Lower leg skin (tissue), 4 donors: ENCODE data around the gene NFKBIB. TPM values are rescaled to one million over a fixed set of nuclear protein-coding genes. Genes with fewer than 3 reads are reported as not detected.

Experiments
- DNase-seq, 2 donors: peaks; one replicate each; pipeline ENCODE4 v3.0.0-alpha.2; 2019; ENCODE audit warnings: low spot score in 2 of 2
- H3K4me3 ChIP-seq: fragments of 200-600 bp; sonication (generic); 2 replicates; pipeline ENCODE4 v1.5.1; 2017; ENCODE audit warnings: mild to moderate bottlenecking, low read depth; ENCODE audit not compliant: poor library complexity, severe bottlenecking
- POLR2A ChIP-seq, 2 donors: fragments of 450-650 bp; IDR thresholded peaks; one replicate each; pipeline ENCODE4 v1.6.1; 2016 to 2017; ENCODE audit warnings: antibody characterized with exemption in 2 of 2, mild to moderate bottlenecking in 1 of 2, moderate library complexity in 1 of 2
- WGBS, 2 donors: methylation state at CpG; one replicate each; pipeline ENCODE4 v1.1.5; 2018; 5-methylcytosine and 5-hydroxymethylcytosine counted together
- intact Hi-C: fragments of 100-400 bp; cut with DNase I; formaldehyde crosslinking; loops from one replicate; pipeline ENCODE4 v1.15.0; 2023; ENCODE audit warnings: low total_unique reads
- total RNA-seq, 4 donors: library from RNA; depleted of rRNA; stranded (reverse); fragments of >200 nt; gene quantifications; one replicate each; pipeline ENCODE4 v1.1.0, GENCODE V29; 2016
- TF ChIP-seq, protein P1 (sequence below), 3 donors: fragments of 450-650 bp; IDR thresholded peaks; one replicate each; pipeline ENCODE4 v1.5.1; 2016; ENCODE audit warnings: antibody characterized with exemption in 3 of 3, mild to moderate bottlenecking in 3 of 3, moderate library complexity in 2 of 3

NFKBIB gene
- total RNA-seq, 4 donors from 2014 or later = 26.9 to 51.2 (median 31.5) TPM

DNA sequence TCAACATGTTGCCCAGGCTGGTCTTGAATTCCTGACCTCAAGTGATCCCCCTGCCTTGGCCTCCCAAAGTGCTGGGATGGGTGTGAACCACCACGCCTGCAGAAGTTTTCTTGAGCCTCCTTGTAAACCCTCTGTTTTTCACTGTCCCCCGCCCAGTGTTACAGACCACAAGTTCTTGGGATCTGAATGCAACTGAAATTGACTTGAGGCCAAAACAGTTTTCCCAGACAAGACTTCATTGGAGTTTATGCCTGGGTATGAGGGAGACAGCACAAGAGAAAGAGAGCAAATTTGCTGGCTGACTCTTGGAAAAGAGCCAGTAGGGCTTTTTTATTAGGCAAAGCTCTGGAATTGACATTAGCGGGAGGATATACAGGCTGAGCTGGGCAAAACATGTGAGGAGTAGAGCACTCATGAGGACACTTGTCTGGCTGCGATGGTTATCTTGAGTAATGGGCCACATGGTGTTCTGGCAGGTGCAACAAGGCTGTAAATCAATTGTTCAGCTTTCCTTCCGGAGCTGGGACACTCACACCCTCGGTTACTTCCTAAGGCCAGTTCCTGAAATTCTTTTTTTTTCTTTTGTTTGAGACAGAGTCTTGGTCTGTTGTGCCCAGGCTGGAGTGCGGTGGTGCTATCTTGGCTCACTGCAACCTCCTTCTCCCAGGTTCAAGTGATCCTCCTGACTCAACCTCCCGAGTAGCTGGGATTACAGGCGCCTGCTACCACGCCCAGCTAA, 37.3 kb upstream of the NFKBIB start:
- 19 to 30% methylated on average over 10 of the region's 10 CpGs for WGBS, 2 donors
- DNase-seq = peak in 1 of 2 donors; percentile 83
- no peak for TF ChIP-seq POLR2A (IDR thresholded peaks at IDR 0.05)
- TF ChIP-seq, protein P1, sequence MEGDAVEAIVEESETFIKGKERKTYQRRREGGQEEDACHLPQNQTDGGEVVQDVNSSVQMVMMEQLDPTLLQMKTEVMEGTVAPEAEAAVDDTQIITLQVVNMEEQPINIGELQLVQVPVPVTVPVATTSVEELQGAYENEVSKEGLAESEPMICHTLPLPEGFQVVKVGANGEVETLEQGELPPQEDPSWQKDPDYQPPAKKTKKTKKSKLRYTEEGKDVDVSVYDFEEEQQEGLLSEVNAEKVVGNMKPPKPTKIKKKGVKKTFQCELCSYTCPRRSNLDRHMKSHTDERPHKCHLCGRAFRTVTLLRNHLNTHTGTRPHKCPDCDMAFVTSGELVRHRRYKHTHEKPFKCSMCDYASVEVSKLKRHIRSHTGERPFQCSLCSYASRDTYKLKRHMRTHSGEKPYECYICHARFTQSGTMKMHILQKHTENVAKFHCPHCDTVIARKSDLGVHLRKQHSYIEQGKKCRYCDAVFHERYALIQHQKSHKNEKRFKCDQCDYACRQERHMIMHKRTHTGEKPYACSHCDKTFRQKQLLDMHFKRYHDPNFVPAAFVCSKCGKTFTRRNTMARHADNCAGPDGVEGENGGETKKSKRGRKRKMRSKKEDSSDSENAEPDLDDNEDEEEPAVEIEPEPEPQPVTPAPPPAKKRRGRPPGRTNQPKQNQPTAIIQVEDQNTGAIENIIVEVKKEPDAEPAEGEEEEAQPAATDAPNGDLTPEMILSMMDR (IDR thresholded peaks at IDR 0.05) = no peak
- intact Hi-C loops = no loop called here
- no peak overlapping the region for H3K4me3 ChIP-seq

DNA sequence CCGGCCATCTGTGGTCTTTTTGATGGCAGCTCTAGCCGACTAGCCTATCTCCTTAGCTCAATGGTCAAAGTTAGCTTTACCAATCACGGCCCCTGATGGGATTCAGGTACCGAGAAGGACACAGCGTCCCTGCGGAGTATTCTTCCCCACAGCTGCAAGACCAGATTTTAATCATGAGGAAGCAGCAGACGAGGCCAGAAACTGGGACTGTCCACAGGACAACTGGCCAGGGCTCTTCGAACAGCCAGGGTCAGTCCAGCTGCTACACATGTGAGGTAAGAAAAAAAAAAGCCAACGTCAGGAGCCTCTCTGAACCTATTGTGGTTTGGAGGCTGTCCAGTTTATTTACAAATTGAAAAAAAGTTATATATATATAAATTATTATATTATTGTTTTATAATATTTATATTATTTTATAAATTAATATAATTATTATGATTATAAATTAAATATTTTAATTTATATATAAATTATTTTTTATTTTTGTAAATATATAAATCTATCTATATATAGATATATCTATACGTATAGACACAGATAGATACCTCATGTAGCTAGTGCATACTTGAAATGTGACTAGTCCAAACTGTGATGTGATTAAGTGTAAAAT, 32.5 kb upstream of the NFKBIB start:
- WGBS, 2 donors = 92 to 94% methylated on average over 10 of the region's 10 CpGs
- H3K4me3 ChIP-seq = no peak overlapping the region
- TF ChIP-seq, protein P1 (IDR thresholded peaks at IDR 0.05) = no peak
- TF ChIP-seq POLR2A (IDR thresholded peaks at IDR 0.05) = no peak
- DNase-seq = no peak
- intact Hi-C loops = no loop called here

DNA sequence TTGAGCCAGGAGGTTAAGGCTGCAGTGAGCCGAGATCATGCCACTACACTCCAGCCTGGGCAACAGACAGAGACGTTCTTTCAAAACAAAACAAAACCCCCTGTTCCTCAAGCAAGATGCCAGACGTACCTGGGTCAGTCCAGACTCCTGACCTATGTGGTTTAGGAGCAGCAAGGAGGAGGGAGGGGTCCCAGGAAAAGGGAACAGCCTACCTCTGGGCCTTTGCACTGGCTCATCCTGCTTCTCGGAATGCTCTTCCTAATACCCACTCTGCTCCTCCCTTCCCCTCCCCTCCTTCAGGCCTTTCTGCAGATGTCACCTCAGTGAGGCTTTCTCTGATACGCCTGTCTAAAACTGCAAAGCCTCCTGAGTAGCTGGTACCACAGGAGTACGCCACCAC, 31.2 kb upstream of the NFKBIB start:
- WGBS, 2 donors = 90 to 94% methylated on average over 6 of the region's 6 CpGs
- intact Hi-C loops = no loop called here
- TF ChIP-seq, protein P1 (IDR thresholded peaks at IDR 0.05) = no peak
- no peak for TF ChIP-seq POLR2A (IDR thresholded peaks at IDR 0.05)
- DNase-seq = no peak
- no peak overlapping the region for H3K4me3 ChIP-seq

DNA sequence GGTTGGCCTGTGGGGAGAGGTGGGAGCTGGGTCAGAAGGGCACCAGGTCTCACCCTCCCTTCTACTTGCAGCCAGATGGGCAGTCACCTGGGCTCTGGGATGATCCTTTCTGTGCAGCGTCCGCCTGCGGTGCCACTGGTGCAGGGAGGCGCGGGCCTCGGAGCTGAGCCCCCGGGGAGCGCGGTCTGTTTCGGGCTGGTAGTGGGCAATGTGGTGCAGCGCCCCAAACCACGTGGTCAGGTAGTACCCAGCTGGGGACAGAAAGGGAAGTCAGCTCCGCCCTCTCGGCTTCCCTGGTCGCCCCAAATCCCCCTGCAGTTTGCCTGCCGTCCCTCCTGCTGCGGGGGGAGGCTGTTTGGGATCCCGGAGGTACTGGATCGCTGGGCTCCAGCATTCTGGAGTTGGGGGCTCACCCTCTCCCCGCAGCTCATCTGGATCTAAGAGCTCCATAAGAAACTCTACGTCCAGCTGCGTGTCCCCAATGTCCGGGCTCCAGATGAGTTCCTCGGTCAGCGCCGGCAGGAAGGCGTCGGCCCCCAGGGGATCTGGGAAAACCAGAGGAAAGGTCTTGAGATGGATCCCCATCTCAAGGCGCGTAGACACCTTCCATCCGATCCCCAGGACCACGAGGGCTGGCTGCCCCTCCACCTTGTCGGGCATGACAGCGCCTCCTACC, 30.5 kb upstream of the NFKBIB start:
- TF ChIP-seq, protein P1 (IDR thresholded peaks at IDR 0.05) = no peak
- no peak for TF ChIP-seq POLR2A (IDR thresholded peaks at IDR 0.05)
- peak overlapping the region; percentile 4 for H3K4me3 ChIP-seq
- DNase-seq = no peak
- intact Hi-C loops = no loop called here
- WGBS, 2 donors = 13 to 34% methylated on average over 27 to 31 of the region's 34 CpGs

DNA sequence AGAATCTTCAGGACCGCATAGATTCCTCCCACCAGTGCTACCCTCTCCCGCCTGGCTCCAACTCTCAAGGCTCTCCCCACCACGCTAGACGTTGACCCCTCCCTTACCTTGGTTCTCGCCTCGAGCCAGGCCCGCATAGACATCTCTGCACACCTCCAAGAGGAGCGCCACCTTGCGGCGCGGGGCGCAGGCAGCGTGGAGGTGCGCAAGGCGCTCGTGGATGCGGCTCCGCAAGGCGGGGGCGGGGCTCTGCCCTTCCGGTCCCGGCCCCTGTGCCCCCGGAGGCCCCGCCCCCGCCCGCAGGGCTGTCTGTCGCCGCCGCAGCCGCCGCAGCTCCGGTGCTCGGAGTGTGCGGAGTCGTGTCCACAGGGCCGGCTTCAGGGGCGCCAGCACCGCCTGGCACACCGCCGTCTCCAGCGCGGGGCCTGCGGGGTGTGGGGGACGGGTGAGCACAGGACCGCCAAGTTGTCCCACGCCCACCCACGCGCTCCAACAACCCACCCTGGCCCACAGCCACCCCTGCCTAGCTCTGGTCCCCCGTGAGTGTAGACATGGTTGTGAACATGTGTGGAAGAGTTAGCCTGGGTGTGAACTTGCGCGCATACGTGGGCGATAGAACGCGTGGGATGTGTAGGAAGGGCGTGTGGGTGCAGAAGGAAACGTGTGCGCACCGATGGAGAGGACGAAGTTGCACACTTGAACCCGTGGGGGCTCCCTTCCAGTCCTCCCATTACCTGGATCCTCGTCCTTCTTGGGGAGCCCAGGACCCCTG, 29.7 kb upstream of the NFKBIB start:
- intact Hi-C loops = no loop called here
- WGBS, 2 donors = 25 to 30% methylated on average over 33 to 34 of the region's 62 CpGs
- TF ChIP-seq, protein P1 (IDR thresholded peaks at IDR 0.05) = peak in 1 of 3 donors; percentile 41
- TF ChIP-seq POLR2A (IDR thresholded peaks at IDR 0.05) = no peak
- peak overlapping the region; percentile 4 for H3K4me3 ChIP-seq
- DNase-seq = peak; percentile 71 to 96
